ENCODE data around the gene ARAP1. TPM values are rescaled to one million over a fixed set of nuclear protein-coding genes. Genes with fewer than 3 reads are reported as not detected.

The ARAP1 gene
- total and polyA plus RNA-seq, 2 donors (not counting 1 experiment from before 2014, with no cell fraction given): 41.8 to 113 TPM

DNA sequence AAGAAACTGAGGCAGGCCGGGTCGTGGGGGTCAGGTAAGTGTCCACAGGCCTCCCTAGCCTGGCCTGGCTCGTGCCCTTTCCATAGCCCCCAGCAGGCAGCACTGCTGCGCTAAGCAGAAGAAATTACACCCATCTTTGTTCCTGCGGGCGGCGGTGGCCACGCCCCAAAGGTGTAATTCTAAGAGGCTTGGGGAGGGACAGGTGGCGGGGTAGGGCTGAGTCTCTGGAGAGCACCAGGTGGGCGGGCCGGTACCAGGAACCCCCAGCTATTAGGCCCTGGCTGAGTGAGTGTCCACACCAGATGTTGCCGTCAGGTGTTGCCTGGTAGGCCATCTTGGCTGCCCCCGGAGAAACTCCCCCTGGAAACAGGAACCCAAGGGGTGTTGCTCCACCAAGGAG lies 12.3 kb upstream of the ARAP1 start:
- Histone ChIP-seq H4K20me1 (ENCODE audit: control insufficient read depth, extremely low read depth, insufficient read depth, low read length) (no peaks in the 10 kb centered on the region), H3K4me3 (replicated peaks in 1 of 4; ENCODE audit: control extremely low read depth in 1 of 4, insufficient read depth in 1 of 4, low read depth in 3 of 4, low read length in 4 of 4) (no peak overlapping the region), H3K79me2 (ENCODE audit: control insufficient read depth, insufficient read depth, low read length) (no peaks in the 10 kb centered on the region), H3K4me2 (ENCODE audit: extremely low read depth, insufficient read depth, low read length) (no peak overlapping the region), H3K36me3 (ENCODE audit: control insufficient read depth, insufficient read depth, low read length) (no peaks in the 10 kb centered on the region), H3K4me1 (ENCODE audit: control insufficient read depth, extremely low read depth, insufficient read depth, low read length) (no peaks in the 10 kb centered on the region), H2AFZ (ENCODE audit: low read length) (no peak overlapping the region), H3K27me3 (ENCODE audit: control insufficient read depth, insufficient read depth, low read length) (no peaks in the 10 kb centered on the region), H3K9ac (ENCODE audit: insufficient read depth, low read length) (no peak overlapping the region), H3K27ac (ENCODE audit: insufficient read depth, low read length) (no peak overlapping the region), H3K9me3 (ENCODE audit: control insufficient read depth, insufficient read depth, low read depth, low read length) (no peaks in the 10 kb centered on the region)
- no peak for DNase-seq (ENCODE audit: low read depth in 2 of 2)
- TF ChIP-seq EZH2 (IDR thresholded peaks at IDR 0.05; ENCODE audit: low read length, missing control alignments): no peak
- TF ChIP-seq, protein P1, sequence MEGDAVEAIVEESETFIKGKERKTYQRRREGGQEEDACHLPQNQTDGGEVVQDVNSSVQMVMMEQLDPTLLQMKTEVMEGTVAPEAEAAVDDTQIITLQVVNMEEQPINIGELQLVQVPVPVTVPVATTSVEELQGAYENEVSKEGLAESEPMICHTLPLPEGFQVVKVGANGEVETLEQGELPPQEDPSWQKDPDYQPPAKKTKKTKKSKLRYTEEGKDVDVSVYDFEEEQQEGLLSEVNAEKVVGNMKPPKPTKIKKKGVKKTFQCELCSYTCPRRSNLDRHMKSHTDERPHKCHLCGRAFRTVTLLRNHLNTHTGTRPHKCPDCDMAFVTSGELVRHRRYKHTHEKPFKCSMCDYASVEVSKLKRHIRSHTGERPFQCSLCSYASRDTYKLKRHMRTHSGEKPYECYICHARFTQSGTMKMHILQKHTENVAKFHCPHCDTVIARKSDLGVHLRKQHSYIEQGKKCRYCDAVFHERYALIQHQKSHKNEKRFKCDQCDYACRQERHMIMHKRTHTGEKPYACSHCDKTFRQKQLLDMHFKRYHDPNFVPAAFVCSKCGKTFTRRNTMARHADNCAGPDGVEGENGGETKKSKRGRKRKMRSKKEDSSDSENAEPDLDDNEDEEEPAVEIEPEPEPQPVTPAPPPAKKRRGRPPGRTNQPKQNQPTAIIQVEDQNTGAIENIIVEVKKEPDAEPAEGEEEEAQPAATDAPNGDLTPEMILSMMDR (conservative IDR thresholded peaks at IDR 0.05 in 1 of 2, IDR thresholded peaks at IDR 0.05 in 1 of 2; ENCODE audit: low read depth in 1 of 2, low read length in 2 of 2): no peak

DNA sequence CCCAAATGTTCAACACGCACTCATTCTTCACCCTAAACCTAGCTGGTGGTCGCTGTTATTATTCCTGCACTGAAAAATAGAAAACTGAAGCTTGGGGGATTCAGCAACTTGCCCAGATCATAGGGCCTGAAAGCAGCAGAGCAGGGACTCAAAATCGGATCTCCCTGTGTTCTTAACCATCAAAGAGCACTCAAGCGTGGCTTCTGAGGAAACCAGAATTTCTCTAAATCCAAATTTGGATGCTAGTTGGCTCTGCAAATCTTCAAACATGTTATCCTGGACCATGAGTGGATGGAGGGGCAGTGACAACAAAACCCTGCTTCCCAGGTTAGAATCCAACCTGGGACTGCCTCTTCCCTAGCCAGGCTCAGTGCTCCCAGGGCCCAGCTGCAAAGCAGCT lies 11.6 kb upstream of the ARAP1 start:
- no peaks in the 10 kb centered on the region for H3K9me3 ChIP-seq (ENCODE audit: control insufficient read depth, insufficient read depth, low read depth, low read length)
- no peaks in the 10 kb centered on the region for H3K27me3 ChIP-seq (ENCODE audit: control insufficient read depth, insufficient read depth, low read length)
- H3K36me3 ChIP-seq (ENCODE audit: control insufficient read depth, insufficient read depth, low read length): no peaks in the 10 kb centered on the region
- no peak for DNase-seq (ENCODE audit: low read depth in 2 of 2)
- H3K4me1 ChIP-seq (ENCODE audit: control insufficient read depth, extremely low read depth, insufficient read depth, low read length): peaks cover under 1% of the 10 kb centered on the region
- H3K27ac ChIP-seq (ENCODE audit: insufficient read depth, low read length): no peak overlapping the region
- H3K79me2 ChIP-seq (ENCODE audit: control insufficient read depth, insufficient read depth, low read length): no peaks in the 10 kb centered on the region
- H4K20me1 ChIP-seq (ENCODE audit: control insufficient read depth, extremely low read depth, insufficient read depth, low read length): no peaks in the 10 kb centered on the region
- H2AFZ ChIP-seq (ENCODE audit: low read length): no peak overlapping the region
- no peak overlapping the region for H3K4me3 ChIP-seq (replicated peaks in 1 of 4; ENCODE audit: control extremely low read depth in 1 of 4, insufficient read depth in 1 of 4, low read depth in 3 of 4, low read length in 4 of 4)
- TF ChIP-seq EZH2 (IDR thresholded peaks at IDR 0.05; ENCODE audit: low read length, missing control alignments): no peak
- TF ChIP-seq, protein P1 (conservative IDR thresholded peaks at IDR 0.05 in 1 of 2, IDR thresholded peaks at IDR 0.05 in 1 of 2; ENCODE audit: low read depth in 1 of 2, low read length in 2 of 2): no peak
- no peak overlapping the region for H3K9ac ChIP-seq (ENCODE audit: insufficient read depth, low read length)
- no peak overlapping the region for H3K4me2 ChIP-seq (ENCODE audit: extremely low read depth, insufficient read depth, low read length)

DNA sequence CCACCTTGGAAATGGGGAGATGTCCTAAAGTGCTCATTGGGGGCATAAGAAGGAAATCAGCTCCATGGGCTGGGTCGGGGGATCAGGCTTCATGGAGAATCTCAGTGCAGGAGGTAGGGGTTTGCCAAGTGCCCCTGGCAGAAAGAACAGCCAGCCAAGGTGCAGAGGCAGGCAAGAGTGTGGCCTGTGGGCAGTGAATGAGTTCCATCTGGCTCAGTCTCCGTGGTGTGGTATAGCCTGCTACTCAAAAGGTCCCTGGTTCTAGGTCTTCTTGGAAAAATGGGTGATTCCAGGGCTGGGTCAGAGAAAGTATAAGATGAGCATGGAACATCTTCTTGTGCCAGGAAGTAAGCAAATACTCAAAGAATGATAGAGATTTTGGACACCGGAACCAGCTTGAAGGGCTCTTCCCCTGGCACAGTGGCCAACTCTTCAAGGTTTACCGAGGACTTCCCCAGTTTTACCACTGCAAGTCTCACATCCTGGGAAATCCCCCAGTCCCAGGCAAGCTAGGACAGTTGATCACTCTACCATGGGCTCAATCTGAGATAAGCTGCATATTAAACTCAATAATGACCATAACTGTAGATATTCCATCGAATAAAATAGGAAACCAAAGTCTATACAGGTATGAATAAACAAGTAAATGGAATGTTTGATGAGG lies 10.6 kb upstream of the ARAP1 start:
- Histone ChIP-seq H3K27me3 (ENCODE audit: control insufficient read depth, insufficient read depth, low read length) (no peaks in the 10 kb centered on the region), H3K36me3 (ENCODE audit: control insufficient read depth, insufficient read depth, low read length) (no peaks in the 10 kb centered on the region), H3K4me2 (ENCODE audit: extremely low read depth, insufficient read depth, low read length) (no peak overlapping the region), H3K79me2 (ENCODE audit: control insufficient read depth, insufficient read depth, low read length) (no peaks in the 10 kb centered on the region), H3K4me1 (ENCODE audit: control insufficient read depth, extremely low read depth, insufficient read depth, low read length) (peaks cover 8% of the 10 kb centered on the region), H3K9ac (ENCODE audit: insufficient read depth, low read length) (no peak overlapping the region), H3K9me3 (ENCODE audit: control insufficient read depth, insufficient read depth, low read depth, low read length) (no peaks in the 10 kb centered on the region), H2AFZ (ENCODE audit: low read length) (no peak overlapping the region), H3K27ac (ENCODE audit: insufficient read depth, low read length) (no peak overlapping the region), H3K4me3 (replicated peaks in 1 of 4; ENCODE audit: control extremely low read depth in 1 of 4, insufficient read depth in 1 of 4, low read depth in 3 of 4, low read length in 4 of 4) (no peak overlapping the region), H4K20me1 (ENCODE audit: control insufficient read depth, extremely low read depth, insufficient read depth, low read length) (no peaks in the 10 kb centered on the region)
- no peak for DNase-seq (ENCODE audit: low read depth in 2 of 2)
- TF ChIP-seq, protein P1 (conservative IDR thresholded peaks at IDR 0.05 in 1 of 2, IDR thresholded peaks at IDR 0.05 in 1 of 2; ENCODE audit: low read depth in 1 of 2, low read length in 2 of 2): no peak
- no peak for TF ChIP-seq EZH2 (IDR thresholded peaks at IDR 0.05; ENCODE audit: low read length, missing control alignments)
